Astrocyte of the cerebellum (primary cell): ENCODE results near the gene DMPK.

Experiments used
- DNase-seq: peaks from one replicate; pipeline ENCODE4 v3.0.0-alpha.2; 2011; ENCODE audit warnings: low read depth
- H3K4me3 ChIP-seq: 2 replicates; pipeline ENCODE4 v1.5.1; 2011; ENCODE audit warnings: mild to moderate bottlenecking, low read depth, low read length, moderate library complexity
- CTCF ChIP-seq: IDR thresholded peaks from 2 replicates; pipeline ENCODE4 v1.5.1; 2012; ENCODE audit warnings: low read length, low read depth, moderate library complexity, mild to moderate bottlenecking; ENCODE audit errors: missing control alignments
- in situ Hi-C: cut with HindIII; loops from 2 replicates; pipeline ENCODE4 v1.10.0; 2017; ENCODE audit warnings: low sequenced_read_pairs

DMPK gene

GRCh38 chr19:45815481-45816216 is 33.4 kb upstream of the DMPK start:
- no peak for TF ChIP-seq CTCF
- in situ Hi-C loops: no loop called here
- H3K4me3 ChIP-seq: no peak overlapping the region
- DNase-seq: no peak

- H3K4me3 ChIP-seq: no peak within 1 kb of the TSS
- DNase-seq: no peak
- in situ Hi-C loops: no loop called here
These were observed 32.7 kb upstream of the DMPK start, which contains the start of gene RSPH6A for GRCh38 chr19:45814851-45815480. Gene RSPH6A, minus strand, starts transcription at chr19:45815308. Its CDS starts 132 bp downstream, at chr19:45815176.

GRCh38 chr19:45814166-45814780 is 32.0 kb upstream of the DMPK start:
- TF ChIP-seq CTCF: no peak
- no peak for DNase-seq
- in situ Hi-C loops: no loop called here
- no peak overlapping the region for H3K4me3 ChIP-seq

More at GRCh38 chr19:45814851-45815480, 32.7 kb upstream of the DMPK start, which contains the start of gene RSPH6A:
- TF ChIP-seq CTCF: no peak

GRCh38 chr19:45812297-45812696 is 30.0 kb upstream of the DMPK start:
- no peak for TF ChIP-seq CTCF
- no peak overlapping the region for H3K4me3 ChIP-seq
- no peak for DNase-seq
- in situ Hi-C loops: no loop called here

GRCh38 chr19:45809643-45810159 is 27.4 kb upstream of the DMPK start:
- in situ Hi-C loops: no loop called here
- no peak for TF ChIP-seq CTCF
- peak; percentile 37 for DNase-seq
- H3K4me3 ChIP-seq: no peak overlapping the region

GRCh38 chr19:45805719-45806118 is 23.4 kb upstream of the DMPK start:
- H3K4me3 ChIP-seq: no peak overlapping the region
- DNase-seq: no peak
- TF ChIP-seq CTCF: no peak
- in situ Hi-C loops: no loop called here
